A549 (cell line): ENCODE measurements around the gene DSP. TPM values are rescaled to one million over a fixed set of nuclear protein-coding genes. Genes with fewer than 3 reads are reported as not detected.

Source experiments
- ATAC-seq, 2 experiments: fragments of 200-7000 bp in 1 of 2; fragments of >200 bp in 1 of 2; cut with Nextera tagmentation in 1 of 2; cut with Tn5 transposase in 1 of 2; 3 replicates each; pipeline versions ENCODE4 v1.8.0 to v1.9.1; 2018 to 2020; ENCODE audit warnings: mild to moderate bottlenecking in 1 of 2, moderate library complexity in 1 of 2
- CTCF ChIA-PET: fragments of 300-600 bp; sonication (Branson Sonifier 250); formaldehyde crosslinking; extraction: SDS; loops from one replicate; lab custom pipeline; 2021; ENCODE audit warnings: antibody characterized with exemption, inconsistent platforms; lab: Yijun Ruan, JAX
- POLR2A ChIA-PET: fragments of 350-600 bp; formaldehyde crosslinking; extraction: SDS; loops from one replicate; lab custom pipeline; 2021; ENCODE audit warnings: antibody characterized with exemption, inconsistent platforms; lab: Yijun Ruan, JAX
- DNase-seq, 2 experiments: peaks; one replicate each; pipeline versions ENCODE4 v3.0.0 to v3.0.0-alpha.2; 2011 to 2016; ENCODE audit warnings: low read depth in 1 of 2, low spot score in 1 of 2
- FAIRE-seq: peaks from 2 replicates; lab custom pipeline; 2011; peaks lifted over from hg19 to GRCh38; lab: Jason Lieb, UNC
- H3K27ac ChIP-seq, 2 experiments: fragments of >200 bp; sonication (Bioruptor Twin); formaldehyde crosslinking; 3 replicates each; pipeline ENCODE4 v1.5.1; 2016 to 2017
- H3K4me1 ChIP-seq: fragments of >200 bp; sonication (Bioruptor Twin); formaldehyde crosslinking; 3 replicates; pipeline ENCODE4 v1.6.1; 2016
- H3K4me2 ChIP-seq: fragments of >200 bp; sonication (Bioruptor Twin); formaldehyde crosslinking; 3 replicates; pipeline ENCODE4 v1.6.1; 2016
- H3K4me3 ChIP-seq: fragments of >200 bp; sonication (Bioruptor Twin); formaldehyde crosslinking; 3 replicates; pipeline ENCODE4 v1.5.1; 2016
- H3K9me3 ChIP-seq: fragments of >200 bp; sonication (Bioruptor Twin); formaldehyde crosslinking; 3 replicates; pipeline ENCODE4 v1.6.1; 2016
- CTCF ChIP-seq: fragments of >200 bp; sonication (Bioruptor Twin); formaldehyde crosslinking; IDR thresholded peaks from 3 replicates; pipeline ENCODE4 v1.5.1; 2016
- E2F6 ChIP-seq: IDR thresholded peaks from 2 replicates; pipeline ENCODE4 v1.6.1; 2012; ENCODE audit warnings: low read depth, borderline replicate concordance
- EHMT2 ChIP-seq: fragments of 200-600 bp; sonication (generic); IDR thresholded peaks from 2 replicates; pipeline ENCODE4 v1.6.1; 2016; ENCODE audit warnings: antibody characterized with exemption, low read depth, mild to moderate bottlenecking, moderate library complexity
- GATA3 ChIP-seq: IDR thresholded peaks from 2 replicates; pipeline ENCODE4 v1.6.1; 2012; ENCODE audit warnings: borderline replicate concordance
- HOXA7 ChIP-seq: fragments of 250-450 bp; sonication (Bioruptor Pico); IDR thresholded peaks from 2 replicates; pipeline ENCODE4 v1.5.0; 2020; ENCODE audit warnings: mild to moderate bottlenecking, moderate library complexity
- MAZ ChIP-seq: fragments of 150-350 bp; IDR thresholded peaks from 2 replicates; pipeline ENCODE4 v1.6.1; 2014; ENCODE audit warnings: antibody characterized with exemption, low read depth, low read length, borderline replicate concordance
- NFE2L2 ChIP-seq: fragments of 150-350 bp; conservative IDR thresholded peaks from 2 replicates; pipeline ENCODE4 v1.6.1; 2014; ENCODE audit warnings: low read length
- PBX3 ChIP-seq: IDR thresholded peaks from 2 replicates; pipeline ENCODE4 v1.6.1; 2012
- PHF8 ChIP-seq: fragments of 200-600 bp; sonication (generic); IDR thresholded peaks from 2 replicates; pipeline ENCODE4 v1.6.1; 2016; ENCODE audit warnings: low read depth, mild to moderate bottlenecking, antibody characterized with exemption, moderate library complexity, borderline replicate concordance
- RAD21 ChIP-seq, 2 experiments: fragments of >200 bp in 1 of 2; sonication (Bioruptor Twin) in 1 of 2; formaldehyde crosslinking in 1 of 2; IDR thresholded peaks in 1 of 2; conservative IDR thresholded peaks in 1 of 2; 2 replicates in 1 of 2; 3 replicates in 1 of 2; pipeline ENCODE4 v1.6.1; 2012 to 2018; ENCODE audit warnings: inconsistent platforms in 1 of 2
- RARB ChIP-seq: fragments of 250-450 bp; sonication (Bioruptor Pico); IDR thresholded peaks from 2 replicates; pipeline ENCODE4 v1.8.0; 2021; ENCODE audit warnings: mild to moderate bottlenecking, moderate library complexity
- REST ChIP-seq: fragments of 200-600 bp; sonication (generic); IDR thresholded peaks from 2 replicates; pipeline ENCODE4 v1.6.1; 2016; ENCODE audit warnings: antibody characterized with exemption, mild to moderate bottlenecking, moderate library complexity
- RFX5 ChIP-seq: fragments of 450-650 bp; IDR thresholded peaks from 2 replicates; pipeline ENCODE4 v1.7.1; 2014; ENCODE audit warnings: antibody characterized with exemption, mild to moderate bottlenecking, moderate library complexity
- RNF2 ChIP-seq: fragments of 200-600 bp; sonication (generic); IDR thresholded peaks from 2 replicates; pipeline ENCODE4 v1.6.1; 2016; ENCODE audit warnings: low read depth, mild to moderate bottlenecking, antibody characterized with exemption, moderate library complexity, borderline replicate concordance
- SREBF2 ChIP-seq: fragments of 450-650 bp; IDR thresholded peaks from 2 replicates; pipeline ENCODE4 v1.6.1; 2014; ENCODE audit warnings: mild to moderate bottlenecking, moderate library complexity
- TP53 ChIP-seq: fragments of 250-450 bp; sonication (Bioruptor Pico); IDR thresholded peaks from 2 replicates; pipeline ENCODE4 v1.5.0; 2021; ENCODE audit warnings: mild to moderate bottlenecking, moderate library complexity
- ZSCAN20 ChIP-seq: fragments of 250-450 bp; sonication (Bioruptor Pico); IDR thresholded peaks from 2 replicates; pipeline ENCODE4 v1.8.0; 2022; ENCODE audit warnings: mild to moderate bottlenecking, moderate library complexity
- WGBS: methylation state at CpG from one replicate; pipeline ENCODE4 v1.1.6; 2017; ENCODE audit errors: missing lambda C conversion rate; 5-methylcytosine and 5-hydroxymethylcytosine counted together
- polyA plus RNA-seq, 4 experiments: library from polyadenylated mRNA; depleted of rRNA in 3 of 4; stranded (reverse); fragments of >200 nt; fragmentation: RNase III in 1 of 4; extraction: RNeasy Plus Mini Kit Qiagen cat#74134 plus additional on column Dnase treatment in 1 of 4; gene quantifications; 2 replicates in 3 of 4; 3 replicates in 1 of 4; pipeline ENCODE4 v1.2.3, GENCODE V29; 2011 to 2017

Gene DSP
- polyA plus RNA-seq, 2 of the 4 experiments (the other 2 are of a cell fraction) = 15.2 to 34.1 TPM

GRCh38 chr6:7628909-7629308 lies 87.4 kb downstream of the DSP start:
- Histone ChIP-seq H3K27ac (no peak overlapping the region), H3K4me1 (0 out of 3 replicates have a peak, but pooled peaks cover 5% of the 10 kb centered on the region), H3K4me3 (no peak overlapping the region), H3K9me3 (no peaks in the 10 kb centered on the region), H3K4me2 (no peak overlapping the region)
- ATAC-seq (no peak), DNase-seq (no peak), FAIRE-seq (no peak)
- 86% methylated on average over 11 of the region's 11 CpGs for WGBS
- CTCF ChIA-PET = interaction anchor here (1.0 to 1.6 kb wide), 3 partner anchors 12 to 353 kb away, joined by 3 to 5 read pairs (median 4); no protein-coding TSS in a partner anchor
- POLR2A ChIA-PET = no interaction called here
- no peak for TF ChIP-seq HOXA7 (CRISPR knock-in tag)
- TF ChIP-seq MAZ = no peak
- TF ChIP-seq RFX5 = no peak
- TF ChIP-seq REST = no peak
- TF ChIP-seq PHF8 = no peak
- no peak for TF ChIP-seq RARB (CRISPR knock-in tag)
- TF ChIP-seq NFE2L2 = no peak
- no peak for TF ChIP-seq EHMT2
- TF ChIP-seq GATA3 = no peak
- TF ChIP-seq TP53 (CRISPR knock-in tag) = no peak
- no peak for TF ChIP-seq SREBF2

- H3K4me1 ChIP-seq = 0 out of 3 replicates have a peak, but pooled peaks cover 5% of the 10 kb centered on the region
- FAIRE-seq (no peak), DNase-seq (no peak), ATAC-seq (no peak)
- H3K4me2 ChIP-seq = no peak overlapping the region
- no peaks in the 10 kb centered on the region for H3K9me3 ChIP-seq
- TF ChIP-seq E2F6 = no peak
- TF ChIP-seq RAD21 (conservative IDR thresholded peaks at IDR 0.05 in 1 of 2, IDR thresholded peaks at IDR 0.05 in 1 of 2) = no peak
- TF ChIP-seq PBX3 = no peak
- no peak for TF ChIP-seq HOXA7 (CRISPR knock-in tag)
- TF ChIP-seq RNF2 = no peak
- no peak for TF ChIP-seq CTCF
- no peak for TF ChIP-seq ZSCAN20 (CRISPR knock-in tag)
- no peak for TF ChIP-seq REST
- POLR2A ChIA-PET = no interaction called here
- WGBS = 56% methylated on average over 2 of the region's 2 CpGs
- no peak overlapping the region for H3K4me3 ChIP-seq
- CTCF ChIA-PET = interaction anchor here (1.0 to 1.6 kb wide), 3 partner anchors 12 to 354 kb away, joined by 3 to 5 read pairs (median 4); no protein-coding TSS in a partner anchor
- no peak overlapping the region for H3K27ac ChIP-seq
Measured at GRCh38 chr6:7629321-7629720, 87.8 kb downstream of the DSP start.
